Tibial artery (tissue), 4 donors: ENCODE measurements around the gene OR52I1.

Experiments used
- DNase-seq, 2 donors: peaks; one replicate each; pipeline ENCODE4 v3.0.0-alpha.2; 2019
- H3K27ac ChIP-seq, 2 donors: fragments of 200-600 bp; sonication (generic) in 1 of 2; 1 replicate in 1 of 2; 2 replicates in 1 of 2; pipeline ENCODE4 v1.5.1; 2018 to 2019; ENCODE audit warnings: mild to moderate bottlenecking in 1 of 2
- H3K27me3 ChIP-seq, 2 donors: fragments of 200-600 bp; sonication (generic) in 1 of 2; one replicate each; pipeline versions ENCODE4 v1.5.1 to v1.6.0; 2016 to 2019
- H3K36me3 ChIP-seq, 3 donors: fragments of 200-600 bp; sonication (generic) in 2 of 3; one replicate each; pipeline ENCODE4 v1.5.1; 2016 to 2019; ENCODE audit warnings: mild to moderate bottlenecking in 2 of 3
- H3K4me1 ChIP-seq, 4 donors: fragments of 200-600 bp; sonication (generic) in 2 of 4; 1 replicate in 3 of 4; 2 replicates in 1 of 4; pipeline ENCODE4 v1.5.1; 2016 to 2019
- H3K4me3 ChIP-seq, 2 donors: fragments of 200-600 bp; sonication (generic) in 1 of 2; 1 replicate in 1 of 2; 2 replicates in 1 of 2; pipeline ENCODE4 v1.5.1; 2018 to 2019; ENCODE audit warnings: mild to moderate bottlenecking in 2 of 2
- H3K9me3 ChIP-seq, 3 donors: fragments of 200-600 bp; sonication (generic) in 1 of 3; one replicate each; pipeline ENCODE4 v1.5.1; 2016 to 2019
- CTCF ChIP-seq, 2 experiments: fragments of 200-600 bp in 1 of 2; fragments of 450-650 bp in 1 of 2; IDR thresholded peaks; one replicate each; pipeline ENCODE4 v1.5.1; 2017 to 2019; ENCODE audit warnings: antibody characterized with exemption in 2 of 2, mild to moderate bottlenecking in 1 of 2, moderate library complexity in 1 of 2
- intact Hi-C: fragments of 100-400 bp; cut with DNase I; formaldehyde crosslinking; loops from one replicate; pipeline ENCODE4 v1.15.0; 2023; ENCODE audit warnings: low total_unique reads

Gene OR52I1

GRCh38 chr11:4593739-4594138 lies at the start of gene OR52I1:
TSS of gene OR52I1 (plus strand) at chr11:4594039. CDS start at chr11:4594039, 0 bp downstream.
- Histone ChIP-seq H3K27ac (no peak within 1 kb of the TSS), H3K9me3 (no peaks in the 10 kb centered on the region), H3K27me3 (no peaks in the 10 kb centered on the region), H3K36me3 (peaks cover 8 to 20% (median 13%) of the 10 kb centered on the region in 3 donors), H3K4me3 (no peak within 1 kb of the TSS), H3K4me1 (no peaks in the 10 kb centered on the region)
- intact Hi-C loops = no loop called here
- no peak for DNase-seq
- no peak for TF ChIP-seq CTCF (IDR thresholded peaks at IDR 0.05)

- Histone ChIP-seq H3K9me3 (no peaks in the 10 kb centered on the region), H3K4me1 (no peaks in the 10 kb centered on the region), H3K27me3 (peaks cover 0 to 7% of the 10 kb centered on the region in 2 donors), H3K4me3 (no peak within 1 kb of the TSS), H3K27ac (no peak within 1 kb of the TSS), H3K36me3 (no peaks in the 10 kb centered on the region)
- intact Hi-C loops = no loop called here
- no peak for DNase-seq
- no peak for TF ChIP-seq CTCF (IDR thresholded peaks at IDR 0.05)
Observed at GRCh38 chr11:4544891-4545290, 48.9 kb upstream of the OR52I1 start, which contains the start of gene OR52M1. TSS of gene OR52M1 (plus strand) at chr11:4545191. CDS start at chr11:4545191, 0 bp downstream.

GRCh38 chr11:4546878-4547277 lies 47.0 kb upstream of the OR52I1 start:
- intact Hi-C loops = no loop called here
- no peaks in the 10 kb centered on the region for H3K27me3 ChIP-seq
- no peak overlapping the region for H3K27ac ChIP-seq
- H3K4me3 ChIP-seq = no peak overlapping the region
- no peak for DNase-seq
- no peak for TF ChIP-seq CTCF (IDR thresholded peaks at IDR 0.05)
- H3K36me3 ChIP-seq = no peaks in the 10 kb centered on the region
- peaks cover 0 to 10% (median 8%) of the 10 kb centered on the region in 3 donors for H3K9me3 ChIP-seq
- H3K4me1 ChIP-seq = no peaks in the 10 kb centered on the region

- Histone ChIP-seq H3K4me1 (no peaks in the 10 kb centered on the region), H3K27ac (no peak overlapping the region), H3K4me3 (no peak overlapping the region), H3K36me3 (no peaks in the 10 kb centered on the region), H3K9me3 (peaks cover 0 to 10% (median 8%) of the 10 kb centered on the region in 3 donors), H3K27me3 (no peaks in the 10 kb centered on the region)
- intact Hi-C loops = no loop called here
- no peak for DNase-seq
- no peak for TF ChIP-seq CTCF (IDR thresholded peaks at IDR 0.05)
Observed at GRCh38 chr11:4547416-4547815, 46.4 kb upstream of the OR52I1 start.

- Histone ChIP-seq H3K9me3 (peaks cover 0 to 17% (median 8%) of the 10 kb centered on the region in 3 donors), H3K36me3 (no peaks in the 10 kb centered on the region), H3K4me3 (no peak overlapping the region), H3K27me3 (peaks cover 0 to 2% of the 10 kb centered on the region in 2 donors), H3K27ac (no peak overlapping the region), H3K4me1 (no peaks in the 10 kb centered on the region)
- no peak for DNase-seq
- no peak for TF ChIP-seq CTCF (IDR thresholded peaks at IDR 0.05)
- intact Hi-C loops = no loop called here
Observed at GRCh38 chr11:4551346-4551979, 42.4 kb upstream of the OR52I1 start.
